ENCODE data around the gene TTLL6. TPM values are rescaled to one million over a fixed set of nuclear protein-coding genes. Genes with fewer than 3 reads are reported as not detected.
A peak's percentile ranks its signal among the peaks of the same experiment; 100 is the strongest.

The TTLL6 gene
- total RNA-seq, 1 experiment from 2014 or later = 2.4 TPM

DNA sequence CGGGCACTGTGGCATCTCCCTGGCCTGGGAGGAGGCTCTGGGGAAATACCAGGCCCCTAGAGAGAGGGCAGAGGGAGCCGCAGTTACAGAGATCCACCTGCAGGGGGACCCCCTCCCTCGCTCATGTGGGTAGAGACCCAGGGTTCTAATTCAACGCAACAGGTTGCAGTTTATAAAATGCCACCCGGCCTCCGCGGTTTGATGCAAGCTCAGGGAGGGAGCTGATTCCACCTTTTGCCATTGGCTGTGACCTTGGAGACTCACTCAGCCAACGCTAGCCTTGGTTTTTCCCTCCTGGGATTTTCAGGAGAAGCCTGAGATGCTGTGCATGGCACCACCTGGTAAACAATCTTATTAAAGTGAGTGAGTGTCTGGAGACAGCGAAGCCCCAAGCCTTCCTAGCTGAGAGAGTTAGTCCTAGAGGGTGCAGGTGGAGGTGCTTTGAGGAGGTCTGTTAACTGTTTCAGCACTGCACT, 12.1 kb downstream of the TTLL6 start:
- no peaks in the 10 kb centered on the region for H4K20me1 ChIP-seq (ENCODE audit: control insufficient read depth, insufficient read depth, insufficient read length)
- H4K5ac ChIP-seq (ENCODE audit: insufficient read length, low read depth, low read length) = no peak overlapping the region
- no peak overlapping the region for H2BK20ac ChIP-seq (ENCODE audit: low read depth, low read length, poor library complexity, severe bottlenecking)
- H4K91ac ChIP-seq (ENCODE audit: insufficient read length, low read depth, low read length) = no peak overlapping the region
- H3K23me2 ChIP-seq (ENCODE audit: insufficient read length, low read depth, low read length, poor library complexity, severe bottlenecking) = no peaks in the 10 kb centered on the region
- no peak overlapping the region for H2BK120ac ChIP-seq (ENCODE audit: low read depth, low read length, poor library complexity, severe bottlenecking)
- no peak overlapping the region for H2BK15ac ChIP-seq (ENCODE audit: low read depth, low read length)
- H2BK12ac ChIP-seq (ENCODE audit: insufficient read length, low read depth, low read length) = no peak overlapping the region
- no peak overlapping the region for H3K14ac ChIP-seq (ENCODE audit: insufficient read depth, low read length)
- no peak overlapping the region for H3K4me3 Mint-ChIP-seq
- H3K27me3 ChIP-seq (ENCODE audit: insufficient read depth, low read length) = no peaks in the 10 kb centered on the region
- H3K56ac ChIP-seq (ENCODE audit: insufficient read length, low read depth, low read length) = no peak overlapping the region
- H3K9me3 Mint-ChIP-seq = no peaks in the 10 kb centered on the region
- no peak overlapping the region for H3K27ac ChIP-seq (ENCODE audit: insufficient read length, low read depth, low read length)
- no peak overlapping the region for H3K4ac ChIP-seq (ENCODE audit: low read depth, low read length)
- WGBS (ENCODE audit: extremely low coverage, insufficient read length, low lambda C conversion rate) = no CpG with 5 or more reads among the region's 9 CpGs
- H3K4me2 ChIP-seq (ENCODE audit: insufficient read depth, insufficient read length, low read length) = peak overlapping the region; percentile 22
- H3K36me3 Mint-ChIP-seq (ENCODE audit: insufficient read depth in 1 of 3, low read depth in 3 of 3) = no peaks in the 10 kb centered on the region
- peaks cover 4 to 7% of the 10 kb centered on the region in 2 experiments; a peak in 2 of 4 replicates for H3K4me1 Mint-ChIP-seq
- no peak overlapping the region for H2BK5ac ChIP-seq (ENCODE audit: insufficient read length, low read length)
- H3K27ac Mint-ChIP-seq = no peak overlapping the region; a peak in 1 of 7 replicates
- DNase-seq = peak; percentile 93
- H3K27me3 Mint-ChIP-seq (ENCODE audit: low read depth) = peaks cover 32% of the 10 kb centered on the region
- no peak overlapping the region for H3K18ac ChIP-seq (ENCODE audit: insufficient read length, low read depth, low read length)
- H2AK5ac ChIP-seq (ENCODE audit: insufficient read length, low read length) = no peak overlapping the region
- H3K79me1 ChIP-seq (ENCODE audit: insufficient read depth, low read depth, low read length, poor library complexity, severe bottlenecking) = no peaks in the 10 kb centered on the region
- H3K23ac ChIP-seq (ENCODE audit: insufficient read length, low read depth, low read length) = no peak overlapping the region
- no peaks in the 10 kb centered on the region for H3K4me1 ChIP-seq (ENCODE audit: insufficient read depth, low read length)
- no peak overlapping the region for H4K8ac ChIP-seq (replicated peaks; ENCODE audit: insufficient read length, low read depth, low read length)
- H2AFZ ChIP-seq (ENCODE audit: low read length) = no peak overlapping the region
- no peaks in the 10 kb centered on the region for H3K9me3 ChIP-seq (ENCODE audit: control insufficient read depth, low read depth, low read length)
- H3T11ph ChIP-seq (ENCODE audit: low read length) = no peak overlapping the region
- H3K79me2 ChIP-seq (ENCODE audit: insufficient read depth, low read length) = no peaks in the 10 kb centered on the region
- no peak overlapping the region for H3K9ac ChIP-seq (ENCODE audit: extremely low read depth, insufficient read length, low read length)
- peak; percentile 95 for TF ChIP-seq CTCF (conservative IDR thresholded peaks at IDR 0.05)

All from H9 (cell line).